Bronchial epithelial cell (primary cell): Measurements from ENCODE around the gene TGFA. TPM values are rescaled to one million over a fixed set of nuclear protein-coding genes. Genes with fewer than 3 reads are reported as not detected.

Experiments
- DNase-seq: peaks from one replicate; pipeline ENCODE4 v3.0.0-alpha.2; 2010; ENCODE audit warnings: low read depth
- FAIRE-seq: peaks from 2 replicates; lab custom pipeline; 2011; peaks lifted over from hg19 to GRCh38; lab: Jason Lieb, UNC
- H3K27me3 ChIP-seq: 2 replicates; pipeline ENCODE4 v1.5.1; 2011; ENCODE audit warnings: low read length; ENCODE audit not compliant: control insufficient read depth, insufficient read depth
- H3K36me3 ChIP-seq: 2 replicates; pipeline ENCODE4 v1.5.1; 2011; ENCODE audit warnings: low read length; ENCODE audit not compliant: control insufficient read depth, insufficient read depth
- H3K4me3 ChIP-seq: 2 replicates; pipeline ENCODE4 v1.5.1; 2011; ENCODE audit warnings: mild to moderate bottlenecking, low read depth, low read length, control low read depth
- total RNA-seq: library from RNA; depleted of rRNA; stranded (reverse); fragments of >200 nt; gene quantifications from 2 replicates; pipeline ENCODE4 v1.2.1, GENCODE V29; 2014
- TF ChIP-seq, protein P1 (sequence below): IDR thresholded peaks from 2 replicates; pipeline ENCODE4 v1.5.1; 2011; ENCODE audit warnings: mild to moderate bottlenecking, moderate library complexity, low read length, control low read depth, inconsistent platforms; ENCODE audit not compliant: insufficient read depth, severe bottlenecking

The TGFA gene
- total RNA-seq, 1 donor from 2014 or later = 85.3 TPM

DNA sequence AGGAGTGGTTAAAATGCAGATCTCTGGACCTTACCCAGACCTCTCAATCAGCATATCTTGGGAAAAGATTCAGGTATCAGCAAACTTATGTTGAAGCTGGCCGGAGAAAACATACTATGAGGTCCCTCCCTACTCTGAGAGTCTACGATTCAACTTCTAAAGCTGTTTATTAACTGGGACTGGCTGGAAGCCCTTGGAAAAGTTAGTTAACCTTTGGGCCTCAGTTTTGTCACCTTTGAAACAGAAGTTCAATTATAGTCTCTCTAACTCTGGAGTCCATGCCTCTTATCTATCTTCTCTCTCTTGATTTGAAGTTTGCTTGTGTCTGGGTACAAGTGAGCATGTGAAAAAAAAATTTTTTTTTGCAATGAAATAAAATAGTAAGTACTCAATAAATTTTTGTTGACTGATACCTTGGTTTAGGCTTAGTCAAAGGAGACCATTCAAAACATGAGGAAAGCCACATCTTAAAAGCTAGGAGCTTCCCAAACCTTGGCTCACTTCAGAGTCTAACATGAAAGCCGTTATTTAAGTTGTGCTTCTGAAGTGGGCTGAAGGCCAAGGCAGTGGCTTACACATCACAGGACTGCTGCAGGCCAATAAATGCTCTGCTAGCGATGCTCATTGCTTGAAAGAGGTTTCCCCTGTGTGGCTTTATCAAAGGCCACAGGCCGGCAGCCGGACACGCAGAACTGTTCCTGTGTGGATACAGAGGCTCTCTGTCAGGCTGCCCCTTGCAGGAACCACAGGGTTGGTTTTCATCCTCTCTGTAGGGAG, 141.1 kb downstream of the TGFA start:
- H3K36me3 ChIP-seq = no peaks in the 10 kb centered on the region
- no peak overlapping the region for H3K4me3 ChIP-seq
- TF ChIP-seq, protein P1, sequence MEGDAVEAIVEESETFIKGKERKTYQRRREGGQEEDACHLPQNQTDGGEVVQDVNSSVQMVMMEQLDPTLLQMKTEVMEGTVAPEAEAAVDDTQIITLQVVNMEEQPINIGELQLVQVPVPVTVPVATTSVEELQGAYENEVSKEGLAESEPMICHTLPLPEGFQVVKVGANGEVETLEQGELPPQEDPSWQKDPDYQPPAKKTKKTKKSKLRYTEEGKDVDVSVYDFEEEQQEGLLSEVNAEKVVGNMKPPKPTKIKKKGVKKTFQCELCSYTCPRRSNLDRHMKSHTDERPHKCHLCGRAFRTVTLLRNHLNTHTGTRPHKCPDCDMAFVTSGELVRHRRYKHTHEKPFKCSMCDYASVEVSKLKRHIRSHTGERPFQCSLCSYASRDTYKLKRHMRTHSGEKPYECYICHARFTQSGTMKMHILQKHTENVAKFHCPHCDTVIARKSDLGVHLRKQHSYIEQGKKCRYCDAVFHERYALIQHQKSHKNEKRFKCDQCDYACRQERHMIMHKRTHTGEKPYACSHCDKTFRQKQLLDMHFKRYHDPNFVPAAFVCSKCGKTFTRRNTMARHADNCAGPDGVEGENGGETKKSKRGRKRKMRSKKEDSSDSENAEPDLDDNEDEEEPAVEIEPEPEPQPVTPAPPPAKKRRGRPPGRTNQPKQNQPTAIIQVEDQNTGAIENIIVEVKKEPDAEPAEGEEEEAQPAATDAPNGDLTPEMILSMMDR = no peak
- no peaks in the 10 kb centered on the region for H3K27me3 ChIP-seq
- DNase-seq (no peak), FAIRE-seq (no peak)

DNA sequence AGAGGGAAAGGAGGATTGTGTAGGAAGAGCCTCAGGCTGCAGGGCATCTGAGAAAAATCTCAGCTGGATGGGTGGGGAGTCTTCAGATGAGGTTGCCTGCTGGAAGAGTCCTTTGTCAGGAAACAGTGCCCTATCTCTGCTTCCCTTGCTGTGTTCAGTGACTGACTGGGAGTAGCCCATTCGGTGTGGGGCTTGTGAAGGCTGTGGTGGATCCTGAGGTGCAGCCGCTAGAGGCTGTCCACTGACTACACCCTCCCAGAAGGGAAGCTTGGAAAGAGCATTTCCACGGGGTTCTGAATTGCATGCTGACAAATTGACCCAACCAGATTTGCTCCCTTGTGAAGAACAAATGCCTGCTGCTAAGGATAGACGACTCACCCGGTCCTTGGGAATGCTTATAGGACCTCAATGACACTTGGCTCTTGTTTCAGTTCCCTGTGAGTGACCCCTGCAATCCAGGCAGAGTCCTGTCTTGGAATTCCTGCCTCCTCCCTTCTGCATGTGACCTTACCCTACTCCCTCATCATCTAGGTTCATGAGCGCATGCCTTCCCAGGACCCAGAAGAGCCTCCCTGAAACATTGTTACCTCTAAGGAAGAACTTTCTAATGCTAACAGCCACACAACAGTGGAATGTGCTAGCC, 142.0 kb downstream of the TGFA start:
- no peaks in the 10 kb centered on the region for H3K27me3 ChIP-seq
- DNase-seq (no peak), FAIRE-seq (no peak)
- no peaks in the 10 kb centered on the region for H3K36me3 ChIP-seq
- H3K4me3 ChIP-seq = no peak overlapping the region
- TF ChIP-seq, protein P1 = no peak

DNA sequence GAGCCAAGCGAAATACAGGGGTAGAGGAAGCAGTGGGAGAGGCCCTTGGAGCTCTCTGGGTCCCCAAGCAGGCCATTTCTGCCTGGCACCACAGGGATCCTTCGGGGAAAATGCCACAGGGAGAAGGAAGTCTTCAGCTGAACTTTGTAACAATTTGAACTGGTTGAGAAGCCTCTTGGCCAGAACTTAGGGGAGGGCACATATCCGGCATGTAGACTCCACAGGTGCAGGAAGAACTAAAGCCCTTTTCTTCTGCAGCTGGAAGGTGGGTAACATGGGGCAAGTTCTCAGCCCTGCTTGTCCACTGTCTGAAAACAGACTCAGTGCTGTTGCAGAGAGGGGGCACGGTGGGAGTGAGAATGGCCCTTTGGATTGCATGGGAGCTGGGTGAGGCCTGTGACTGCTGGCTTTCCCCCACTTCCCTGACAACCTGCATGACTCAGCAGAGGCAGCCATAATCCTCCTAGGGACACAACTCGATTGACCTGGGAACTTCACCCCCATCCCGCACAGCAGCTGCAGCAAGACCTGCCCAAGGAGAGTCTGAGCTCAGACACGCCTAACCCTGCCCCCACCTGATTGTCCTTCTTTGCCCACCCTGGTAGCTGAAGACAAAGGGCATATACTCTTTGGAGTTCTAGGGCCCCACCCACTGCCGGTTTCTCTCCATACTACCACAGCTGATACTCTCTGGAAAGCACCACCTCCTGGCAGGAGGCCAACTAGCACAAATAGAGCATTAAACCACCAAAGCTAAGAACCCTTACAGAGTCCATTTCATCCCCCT, 150.2 kb downstream of the TGFA start:
- TF ChIP-seq, protein P1 = no peak

DNA sequence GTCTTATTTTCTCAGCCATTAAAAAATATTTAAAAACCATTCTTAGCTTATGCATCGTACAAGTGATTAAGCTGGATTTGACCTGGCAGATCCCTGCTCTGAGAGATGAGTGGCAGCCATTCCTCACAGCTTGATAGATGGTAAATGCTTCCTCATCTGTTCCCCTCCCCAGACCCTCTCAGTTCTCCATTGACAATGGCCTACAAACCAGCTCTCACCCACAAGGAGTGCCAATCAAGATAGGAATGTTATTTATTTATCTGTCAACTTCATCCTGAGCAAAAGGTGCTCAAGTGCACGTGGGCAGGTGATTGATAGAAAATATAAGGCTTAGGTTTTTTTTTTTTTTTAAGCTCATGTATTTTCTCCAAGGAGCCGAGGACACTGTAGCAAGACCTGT, 153.1 kb downstream of the TGFA start:
- DNase-seq (no peak), FAIRE-seq (no peak)
- no peak overlapping the region for H3K4me3 ChIP-seq
- TF ChIP-seq, protein P1 = no peak
- H3K36me3 ChIP-seq = no peaks in the 10 kb centered on the region
- no peaks in the 10 kb centered on the region for H3K27me3 ChIP-seq

More for the DNA sequence above, 150.2 kb downstream of the TGFA start:
- H3K36me3 ChIP-seq = no peaks in the 10 kb centered on the region
- FAIRE-seq (no peak), DNase-seq (no peak)
- no peak overlapping the region for H3K4me3 ChIP-seq
- H3K27me3 ChIP-seq = no peaks in the 10 kb centered on the region

DNA sequence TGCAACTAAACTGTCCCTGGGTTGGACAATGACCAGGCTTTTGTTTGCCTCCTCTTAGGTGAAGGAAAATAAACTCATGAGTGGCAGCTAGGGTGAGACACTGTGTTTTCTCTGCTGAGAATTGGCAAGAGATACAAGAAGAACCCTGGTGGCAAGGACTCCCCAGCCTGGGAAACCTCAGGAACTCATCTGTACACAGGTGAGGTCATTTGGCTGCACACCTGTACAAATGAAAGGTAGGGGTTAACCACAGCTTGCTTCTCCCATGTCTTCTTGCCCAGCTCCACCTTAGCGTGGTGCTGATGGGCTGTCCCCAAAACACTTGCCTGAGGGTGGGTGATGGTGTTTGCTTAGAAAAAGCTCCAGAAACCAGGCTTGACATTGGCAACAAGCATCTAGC, 154.6 kb downstream of the TGFA start:
- FAIRE-seq = no peak
- no peaks in the 10 kb centered on the region for H3K27me3 ChIP-seq
- TF ChIP-seq, protein P1 = no peak
- no peak overlapping the region for H3K4me3 ChIP-seq
- no peaks in the 10 kb centered on the region for H3K36me3 ChIP-seq
- no peak for DNase-seq

Other genes starting within 250 kb of the TGFA start
- not detected in 2 replicates for gene ADD2, start 214.4 kb upstream of the TGFA start, total RNA-seq
- gene FIGLA, start 236.8 kb upstream of the TGFA start, total RNA-seq = not detected in 2 replicates